ENCODE measurements around the gene HSD11B2.

- no peak for TF ChIP-seq CTCF (IDR thresholded peaks at IDR 0.05)
- TF ChIP-seq POLR2A (IDR thresholded peaks at IDR 0.05) = no peak
These were observed 4.8 kb downstream of the HSD11B2 start for GRCh38 chr16:67435758-67436164.
